Breast epithelium (tissue), 4 donors: ENCODE results near the gene ASPG. TPM values are rescaled to one million over a fixed set of nuclear protein-coding genes. Genes with fewer than 3 reads are reported as not detected.

Experiments used
- DNase-seq, 2 donors: peaks; one replicate each; pipeline ENCODE4 v3.0.0-alpha.2; 2019; ENCODE audit warnings: low spot score in 2 of 2
- H3K27ac ChIP-seq, 2 donors: fragments of 200-600 bp; sonication (generic) in 1 of 2; one replicate each; pipeline ENCODE4 v1.5.1; 2016 to 2019; ENCODE audit warnings: mild to moderate bottlenecking in 1 of 2
- H3K27me3 ChIP-seq, 2 donors: fragments of 200-600 bp; sonication (generic) in 1 of 2; one replicate each; pipeline versions ENCODE4 v1.5.1 to v1.6.0; 2017 to 2019; ENCODE audit warnings: control low read depth in 1 of 2, mild to moderate bottlenecking in 1 of 2
- H3K36me3 ChIP-seq: fragments of 200-600 bp; one replicate; pipeline ENCODE4 v1.5.1; 2019
- H3K4me1 ChIP-seq, 2 donors: fragments of 200-600 bp; sonication (generic); one replicate each; pipeline ENCODE4 v1.5.1; 2016 to 2019; ENCODE audit warnings: control low read depth in 1 of 2
- H3K4me3 ChIP-seq, 3 donors: fragments of 200-600 bp; sonication (generic); 1 replicate in 2 of 3; 2 replicates in 1 of 3; pipeline ENCODE4 v1.5.1; 2016 to 2019; ENCODE audit warnings: mild to moderate bottlenecking in 3 of 3, moderate library complexity in 2 of 3
- H3K9me3 ChIP-seq, 2 donors: fragments of 200-600 bp; sonication (generic) in 1 of 2; one replicate each; pipeline ENCODE4 v1.5.1; 2016 to 2019; ENCODE audit warnings: control low read depth in 1 of 2
- CTCF ChIP-seq, 3 donors: fragments of 450-650 bp; IDR thresholded peaks; one replicate each; pipeline ENCODE4 v1.5.1; 2016 to 2017; ENCODE audit warnings: antibody characterized with exemption in 3 of 3, mild to moderate bottlenecking in 3 of 3, moderate library complexity in 3 of 3
- POLR2A ChIP-seq: fragments of 450-650 bp; IDR thresholded peaks from one replicate; pipeline ENCODE4 v1.6.1; 2016; ENCODE audit warnings: antibody characterized with exemption, mild to moderate bottlenecking, moderate library complexity
- POLR2AphosphoS5 ChIP-seq, 3 donors: sonication (generic); formaldehyde crosslinking; IDR thresholded peaks; one replicate each; pipeline ENCODE4 v1.6.1; 2017; ENCODE audit warnings: antibody characterized with exemption in 3 of 3
- intact Hi-C: fragments of 100-400 bp; cut with DNase I; formaldehyde crosslinking; loops from one replicate; pipeline ENCODE4 v1.15.1; 2023; ENCODE audit warnings: low total_unique reads
- total RNA-seq, 3 donors: library from RNA; depleted of rRNA; stranded (reverse); fragments of >200 nt; gene quantifications; one replicate each; pipeline ENCODE4 v1.1.0, GENCODE V29; 2016

Gene ASPG
- total RNA-seq, 3 donors from 2014 or later, result 0.15 to 0.33 TPM; not detected in 1

- no peak for DNase-seq
- intact Hi-C loops, result no loop called here
- peaks cover 0 to 29% of the 10 kb centered on the region in 2 donors for H3K27me3 ChIP-seq
- H3K27ac ChIP-seq, result no peak overlapping the region
- peaks cover 0 to 7% of the 10 kb centered on the region in 2 donors for H3K4me1 ChIP-seq
- H3K36me3 ChIP-seq, result no peaks in the 10 kb centered on the region
- no peaks in the 10 kb centered on the region for H3K9me3 ChIP-seq
- H3K4me3 ChIP-seq, result no peak overlapping the region
- TF ChIP-seq CTCF (IDR thresholded peaks at IDR 0.05) (no peak), POLR2AphosphoS5 (IDR thresholded peaks at IDR 0.05) (no peak), POLR2A (no peak)
Observed at GRCh38 chr14:104142946-104143470, 57.5 kb downstream of the ASPG start.

- DNase-seq, result no peak
- H3K27me3 ChIP-seq, result peaks cover 0 to 21% of the 10 kb centered on the region in 2 donors
- TF ChIP-seq CTCF (IDR thresholded peaks at IDR 0.05), result no peak
- TF ChIP-seq POLR2A, result no peak
- no peak for TF ChIP-seq POLR2AphosphoS5 (IDR thresholded peaks at IDR 0.05)
Observed at GRCh38 chr14:104143521-104144452, 58.3 kb downstream of the ASPG start.

GRCh38 chr14:104144453-104144790, 58.9 kb downstream of the ASPG start:
- DNase-seq, result no peak
- Histone ChIP-seq H3K4me3 (no peak overlapping the region), H3K36me3 (no peaks in the 10 kb centered on the region), H3K4me1 (peaks cover 0 to 4% of the 10 kb centered on the region in 2 donors), H3K27ac (no peak overlapping the region), H3K9me3 (no peaks in the 10 kb centered on the region), H3K27me3 (peaks cover 0 to 17% of the 10 kb centered on the region in 2 donors)
- no peak for TF ChIP-seq POLR2AphosphoS5 (IDR thresholded peaks at IDR 0.05)
- no peak for TF ChIP-seq POLR2A
- no peak for TF ChIP-seq CTCF (IDR thresholded peaks at IDR 0.05)
- intact Hi-C loops, result no loop called here

More at GRCh38 chr14:104143521-104144452, 58.3 kb downstream of the ASPG start:
- Histone ChIP-seq H3K27ac (no peak overlapping the region), H3K4me3 (no peak overlapping the region), H3K4me1 (peaks cover 0 to 2% of the 10 kb centered on the region in 2 donors), H3K36me3 (no peaks in the 10 kb centered on the region), H3K9me3 (no peaks in the 10 kb centered on the region)
- intact Hi-C loops, result no loop called here

- Histone ChIP-seq H3K4me3 (no peak overlapping the region), H3K27ac (no peak overlapping the region), H3K36me3 (no peaks in the 10 kb centered on the region), H3K9me3 (no peaks in the 10 kb centered on the region), H3K27me3 (peaks cover 0 to 10% of the 10 kb centered on the region in 2 donors), H3K4me1 (peaks cover 0 to 4% of the 10 kb centered on the region in 2 donors)
- intact Hi-C loops, result no loop called here
- TF ChIP-seq CTCF (IDR thresholded peaks at IDR 0.05) (no peak), POLR2A (no peak)
- no peak for DNase-seq
Observed at GRCh38 chr14:104144911-104145825, 59.7 kb downstream of the ASPG start.
